Measurements from ENCODE around the gene CRYGS.

CRYGS gene

GRCh38 chr3:186570096-186570940 is 26.1 kb upstream of the CRYGS start, which contains the start of gene DNAJB11:
DNAJB11 (plus strand) TSS chr3:186570720; CDS start chr3:186570898, 178 bp downstream.
- H3K27ac ChIP-seq, result peak within 1 kb of the TSS; percentile 66; the same call in 1 of the 2 replicates
- no peak for TF ChIP-seq CTCF (conservative IDR thresholded peaks at IDR 0.05)

GRCh38 chr3:186569779-186570095 is 25.6 kb upstream of the CRYGS start:
- peak overlapping the region; percentile 33; the same call in 1 of the 2 replicates for H3K27ac ChIP-seq
- no peak for TF ChIP-seq CTCF (conservative IDR thresholded peaks at IDR 0.05)

- peak overlapping the region; percentile 33; the same call in 1 of the 2 replicates for H3K27ac ChIP-seq
Observed at GRCh38 chr3:186569361-186569760, 25.2 kb upstream of the CRYGS start.

- TF ChIP-seq CTCF (conservative IDR thresholded peaks at IDR 0.05), result no peak
- peak within 1 kb of the TSS; percentile 81 for H3K27ac ChIP-seq
Observed at GRCh38 chr3:186567072-186567921, 23.1 kb upstream of the CRYGS start, which contains the start of gene TBCCD1. TBCCD1 (minus strand) TSS chr3:186567339; CDS start chr3:186564329, 3,010 bp downstream.

- TF ChIP-seq CTCF (conservative IDR thresholded peaks at IDR 0.05), result no peak
- H3K27ac ChIP-seq, result peak overlapping the region; percentile 81
Observed at GRCh38 chr3:186566772-186567071, 22.5 kb upstream of the CRYGS start.

GRCh38 chr3:186564586-186564985 is 20.4 kb upstream of the CRYGS start:
- TF ChIP-seq CTCF (conservative IDR thresholded peaks at IDR 0.05), result no peak

GRCh38 chr3:186552408-186553031 is 8.3 kb upstream of the CRYGS start:
- H3K27ac ChIP-seq, result no peak overlapping the region
- no peak for TF ChIP-seq CTCF (conservative IDR thresholded peaks at IDR 0.05)

More at GRCh38 chr3:186564586-186564985, 20.4 kb upstream of the CRYGS start:
- no peak overlapping the region for H3K27ac ChIP-seq
